Panc1 (cell line): ENCODE results near the gene MRPS23.

Experiments used
- CTCF ChIP-seq: fragments of 450-650 bp; IDR thresholded peaks from 2 replicates; pipeline ENCODE4 v1.5.1; 2017; ENCODE audit warnings: mild to moderate bottlenecking
- POLR2AphosphoS5 ChIP-seq: IDR thresholded peaks from 2 replicates; pipeline ENCODE4 v1.6.1; 2012; ENCODE audit warnings: mild to moderate bottlenecking, low read depth, low read length, moderate library complexity
- REST ChIP-seq, 2 experiments: IDR thresholded peaks; 2 replicates each; pipeline ENCODE4 v1.6.1; 2011 to 2012; ENCODE audit warnings: low read depth in 2 of 2, control low read depth in 1 of 2, low read length in 1 of 2, mild to moderate bottlenecking in 1 of 2, moderate library complexity in 1 of 2; ENCODE audit not compliant: insufficient read depth in 1 of 2
- SIN3A ChIP-seq: IDR thresholded peaks from 2 replicates; pipeline ENCODE4 v1.6.1; 2012; ENCODE audit warnings: low read depth, mild to moderate bottlenecking, low read length, moderate library complexity, borderline replicate concordance; ENCODE audit not compliant: insufficient read depth
- TCF7L2 ChIP-seq: IDR thresholded peaks from 2 replicates; pipeline ENCODE4 v1.6.1; 2011; ENCODE audit warnings: mild to moderate bottlenecking, low read depth, low read length, inconsistent platforms

GRCh38 chr17:57868910-57869616, 19.2 kb upstream of the MRPS23 start:
- TF ChIP-seq CTCF (no peak), POLR2AphosphoS5 (no peak), REST (IDR thresholded peaks at IDR 0.05; ENCODE audit: insufficient read depth in 1 of 2, low read depth in 2 of 2, low read length in 1 of 2) (no peak), SIN3A (no peak), TCF7L2 (no peak)
